HL-60 (cell line): ENCODE measurements around the gene NUTM2D.
"Not testable (repeated sequence)": the region's sequence is repeated elsewhere in the genome, so short reads cannot be mapped to it uniquely, and the experiment has no call there.

Experiments
- GABPA ChIP-seq: IDR thresholded peaks from 2 replicates; pipeline ENCODE4 v1.6.1; 2012; ENCODE audit warnings: low read depth
- POLR2AphosphoS5 ChIP-seq: IDR thresholded peaks from 2 replicates; pipeline ENCODE4 v1.6.1; 2012; ENCODE audit warnings: low read depth
- SPI1 ChIP-seq: IDR thresholded peaks from 2 replicates; pipeline ENCODE4 v1.6.1; 2012; ENCODE audit warnings: low read depth, mild to moderate bottlenecking, borderline replicate concordance
- TF ChIP-seq, protein P1 (sequence below): IDR thresholded peaks from one replicate; pipeline ENCODE4 v1.5.1; 2011; ENCODE audit warnings: low read length, control low read depth, inconsistent platforms; ENCODE audit not compliant: insufficient read depth
- TF ChIP-seq, protein P2 (sequence below): IDR thresholded peaks from 2 replicates; pipeline ENCODE4 v1.6.1; 2012; ENCODE audit warnings: low read depth; ENCODE audit not compliant: insufficient replicate concordance

DNA sequence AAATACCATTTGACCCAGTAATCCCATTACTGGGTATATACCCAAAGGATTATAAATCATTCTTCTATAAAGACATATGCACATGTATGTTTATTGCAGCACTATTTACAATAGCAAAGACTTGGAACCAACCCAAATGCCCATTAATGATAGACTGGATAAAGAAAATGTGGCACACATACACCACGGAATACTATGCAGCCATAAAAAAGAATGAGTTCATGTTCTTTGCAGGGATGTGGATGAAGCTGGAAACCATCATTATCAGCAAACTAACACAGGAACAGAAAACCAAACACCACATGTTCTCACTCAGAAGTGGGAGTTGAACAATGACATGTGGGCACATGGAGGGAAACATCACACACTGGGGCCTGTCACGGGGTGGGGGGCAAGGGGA is 7.4 kb upstream of the NUTM2D start:
- TF ChIP-seq, protein P1, sequence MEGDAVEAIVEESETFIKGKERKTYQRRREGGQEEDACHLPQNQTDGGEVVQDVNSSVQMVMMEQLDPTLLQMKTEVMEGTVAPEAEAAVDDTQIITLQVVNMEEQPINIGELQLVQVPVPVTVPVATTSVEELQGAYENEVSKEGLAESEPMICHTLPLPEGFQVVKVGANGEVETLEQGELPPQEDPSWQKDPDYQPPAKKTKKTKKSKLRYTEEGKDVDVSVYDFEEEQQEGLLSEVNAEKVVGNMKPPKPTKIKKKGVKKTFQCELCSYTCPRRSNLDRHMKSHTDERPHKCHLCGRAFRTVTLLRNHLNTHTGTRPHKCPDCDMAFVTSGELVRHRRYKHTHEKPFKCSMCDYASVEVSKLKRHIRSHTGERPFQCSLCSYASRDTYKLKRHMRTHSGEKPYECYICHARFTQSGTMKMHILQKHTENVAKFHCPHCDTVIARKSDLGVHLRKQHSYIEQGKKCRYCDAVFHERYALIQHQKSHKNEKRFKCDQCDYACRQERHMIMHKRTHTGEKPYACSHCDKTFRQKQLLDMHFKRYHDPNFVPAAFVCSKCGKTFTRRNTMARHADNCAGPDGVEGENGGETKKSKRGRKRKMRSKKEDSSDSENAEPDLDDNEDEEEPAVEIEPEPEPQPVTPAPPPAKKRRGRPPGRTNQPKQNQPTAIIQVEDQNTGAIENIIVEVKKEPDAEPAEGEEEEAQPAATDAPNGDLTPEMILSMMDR, result not testable (repeated sequence)
- not testable (repeated sequence) for TF ChIP-seq POLR2AphosphoS5, GABPA, SPI1
- TF ChIP-seq, protein P2, sequence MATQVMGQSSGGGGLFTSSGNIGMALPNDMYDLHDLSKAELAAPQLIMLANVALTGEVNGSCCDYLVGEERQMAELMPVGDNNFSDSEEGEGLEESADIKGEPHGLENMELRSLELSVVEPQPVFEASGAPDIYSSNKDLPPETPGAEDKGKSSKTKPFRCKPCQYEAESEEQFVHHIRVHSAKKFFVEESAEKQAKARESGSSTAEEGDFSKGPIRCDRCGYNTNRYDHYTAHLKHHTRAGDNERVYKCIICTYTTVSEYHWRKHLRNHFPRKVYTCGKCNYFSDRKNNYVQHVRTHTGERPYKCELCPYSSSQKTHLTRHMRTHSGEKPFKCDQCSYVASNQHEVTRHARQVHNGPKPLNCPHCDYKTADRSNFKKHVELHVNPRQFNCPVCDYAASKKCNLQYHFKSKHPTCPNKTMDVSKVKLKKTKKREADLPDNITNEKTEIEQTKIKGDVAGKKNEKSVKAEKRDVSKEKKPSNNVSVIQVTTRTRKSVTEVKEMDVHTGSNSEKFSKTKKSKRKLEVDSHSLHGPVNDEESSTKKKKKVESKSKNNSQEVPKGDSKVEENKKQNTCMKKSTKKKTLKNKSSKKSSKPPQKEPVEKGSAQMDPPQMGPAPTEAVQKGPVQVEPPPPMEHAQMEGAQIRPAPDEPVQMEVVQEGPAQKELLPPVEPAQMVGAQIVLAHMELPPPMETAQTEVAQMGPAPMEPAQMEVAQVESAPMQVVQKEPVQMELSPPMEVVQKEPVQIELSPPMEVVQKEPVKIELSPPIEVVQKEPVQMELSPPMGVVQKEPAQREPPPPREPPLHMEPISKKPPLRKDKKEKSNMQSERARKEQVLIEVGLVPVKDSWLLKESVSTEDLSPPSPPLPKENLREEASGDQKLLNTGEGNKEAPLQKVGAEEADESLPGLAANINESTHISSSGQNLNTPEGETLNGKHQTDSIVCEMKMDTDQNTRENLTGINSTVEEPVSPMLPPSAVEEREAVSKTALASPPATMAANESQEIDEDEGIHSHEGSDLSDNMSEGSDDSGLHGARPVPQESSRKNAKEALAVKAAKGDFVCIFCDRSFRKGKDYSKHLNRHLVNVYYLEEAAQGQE, result not testable (repeated sequence)
